Sigmoid colon (tissue), 7 donors: ENCODE measurements around the gene PLEKHA8. TPM values are rescaled to one million over a fixed set of nuclear protein-coding genes. Genes with fewer than 3 reads are reported as not detected.

Experiments used
- DNase-seq: peaks from one replicate; pipeline ENCODE4 v3.0.0-alpha.2; 2019
- H3K27ac ChIP-seq, 4 donors: fragments of 200-600 bp; sonication (generic); one replicate each; pipeline ENCODE4 v1.5.1; 2016 to 2019; ENCODE audit warnings: mild to moderate bottlenecking in 1 of 4
- H3K27me3 ChIP-seq, 3 donors: fragments of 200-600 bp; sonication (generic); one replicate each; pipeline ENCODE4 v1.5.1; 2019; ENCODE audit warnings: mild to moderate bottlenecking in 1 of 3
- H3K36me3 ChIP-seq, 4 donors: fragments of 200-600 bp; sonication (generic); one replicate each; pipeline ENCODE4 v1.5.1; 2016 to 2019
- H3K4me1 ChIP-seq, 4 donors: fragments of 200-600 bp; sonication (generic); one replicate each; pipeline ENCODE4 v1.5.1; 2017 to 2019
- H3K4me3 ChIP-seq, 4 donors: fragments of 200-600 bp; sonication (generic); one replicate each; pipeline ENCODE4 v1.5.1; 2017 to 2019; ENCODE audit warnings: mild to moderate bottlenecking in 2 of 4, moderate library complexity in 1 of 4
- H3K9me3 ChIP-seq, 4 donors: fragments of 200-600 bp in 3 of 4; sonication (generic) in 3 of 4; one replicate each; pipeline versions ENCODE4 v1.5.1 to v1.6.1; 2013 to 2019
- CTCF ChIP-seq, 4 experiments: fragments of 450-650 bp in 3 of 4; fragments of 200-600 bp in 1 of 4; IDR thresholded peaks; one replicate each; pipeline ENCODE4 v1.5.1; 2016 to 2019; ENCODE audit warnings: antibody characterized with exemption in 4 of 4, mild to moderate bottlenecking in 3 of 4, moderate library complexity in 2 of 4
- EP300 ChIP-seq, 4 donors: sonication (generic); formaldehyde crosslinking; IDR thresholded peaks; one replicate each; pipeline ENCODE4 v1.6.1; 2017; ENCODE audit warnings: antibody characterized with exemption in 4 of 4
- POLR2A ChIP-seq, 2 donors: fragments of 450-650 bp; IDR thresholded peaks; one replicate each; pipeline ENCODE4 v1.6.1; 2016; ENCODE audit warnings: antibody characterized with exemption in 2 of 2, mild to moderate bottlenecking in 2 of 2, moderate library complexity in 2 of 2
- POLR2AphosphoS5 ChIP-seq, 4 donors: sonication (generic); formaldehyde crosslinking; IDR thresholded peaks; one replicate each; pipeline ENCODE4 v1.6.1; 2017; ENCODE audit warnings: antibody characterized with exemption in 4 of 4
- WGBS, 2 donors: extraction: QIAGEN DNeasy Blood & Tissue Kit; methylation state at CpG; one replicate each; pipeline ENCODE4 v1.1.7; 2013; 5-methylcytosine and 5-hydroxymethylcytosine counted together
- intact Hi-C: fragments of 100-400 bp; cut with DNase I; formaldehyde crosslinking; loops from one replicate; pipeline ENCODE4 v1.15.1; 2023
- polyA plus RNA-seq, 3 donors: library from polyadenylated mRNA; stranded (reverse); fragments of 200-250 nt; gene quantifications; one replicate each; pipeline ENCODE4 v1.2.3, GENCODE V29; 2013
- total RNA-seq, 4 donors: library from RNA; depleted of rRNA; stranded (reverse); fragments of >200 nt; gene quantifications; one replicate each; pipeline ENCODE4 v1.1.0, GENCODE V29; 2016
- donor health status: healthy with polysubstance abuse.
- donor health status: Bipolar disorder and iron deficiency.
- donor health status: healthy.

PLEKHA8 gene
- total and polyA plus RNA-seq, 7 donors, result 3.2 to 12.2 (median 7.7) TPM

DNA sequence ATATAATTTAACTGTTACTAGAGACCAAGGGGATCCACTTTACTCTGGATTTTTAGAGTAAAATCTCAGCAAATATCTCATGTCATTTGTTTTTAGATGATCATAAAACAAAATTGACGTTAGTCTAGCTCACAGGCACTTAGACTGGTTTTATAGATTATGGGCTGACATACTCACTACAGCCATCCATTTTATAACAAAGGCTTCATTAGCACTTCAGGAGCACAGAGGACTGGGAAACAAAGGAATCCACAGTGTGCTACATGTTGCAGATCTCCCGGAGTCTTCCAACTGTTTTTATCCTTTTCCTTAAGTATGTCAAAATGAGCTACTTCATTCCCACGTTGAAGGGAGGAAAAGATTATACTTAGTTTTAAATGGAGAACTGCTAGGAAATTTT, 22.7 kb upstream of the PLEKHA8 start:
- intact Hi-C loops, result no loop called here
- H3K36me3 ChIP-seq, result no peaks in the 10 kb centered on the region
- TF ChIP-seq POLR2AphosphoS5 (IDR thresholded peaks at IDR 0.05) (no peak), EP300 (IDR thresholded peaks at IDR 0.05) (no peak), CTCF (IDR thresholded peaks at IDR 0.05) (no peak), POLR2A (IDR thresholded peaks at IDR 0.05) (no peak)
- H3K27me3 ChIP-seq, result no peaks in the 10 kb centered on the region
- no peak overlapping the region for H3K27ac ChIP-seq
- H3K9me3 ChIP-seq, result no peaks in the 10 kb centered on the region
- H3K4me3 ChIP-seq, result no peak overlapping the region
- H3K4me1 ChIP-seq, result no peaks in the 10 kb centered on the region
- DNase-seq, result no peak
- 19 to 54% methylated on average over 3 of the region's 3 CpGs for WGBS, 2 donors

GRCh38 chr7:30010021-30010420, 18.2 kb upstream of the PLEKHA8 start:
- no peak for DNase-seq
- Histone ChIP-seq H3K9me3 (no peaks in the 10 kb centered on the region), H3K27me3 (no peaks in the 10 kb centered on the region), H3K36me3 (peaks cover 0 to 18% (median 0%) of the 10 kb centered on the region in 4 donors), H3K27ac (no peak overlapping the region), H3K4me1 (no peaks in the 10 kb centered on the region), H3K4me3 (no peak overlapping the region)
- TF ChIP-seq EP300 (IDR thresholded peaks at IDR 0.05) (no peak), POLR2AphosphoS5 (IDR thresholded peaks at IDR 0.05) (no peak), CTCF (IDR thresholded peaks at IDR 0.05) (no peak)
- WGBS, 2 donors, result 83 to 86% methylated on average over 6 of the region's 6 CpGs
- intact Hi-C loops, result no loop called here

GRCh38 chr7:30012757-30013156, 15.5 kb upstream of the PLEKHA8 start:
- H3K27me3 ChIP-seq, result no peaks in the 10 kb centered on the region
- H3K4me3 ChIP-seq, result no peak overlapping the region
- intact Hi-C loops, result no loop called here
- peaks cover 0 to 33% (median 2%) of the 10 kb centered on the region in 4 donors for H3K36me3 ChIP-seq
- TF ChIP-seq POLR2A (IDR thresholded peaks at IDR 0.05) (no peak), POLR2AphosphoS5 (IDR thresholded peaks at IDR 0.05) (no peak), CTCF (IDR thresholded peaks at IDR 0.05) (no peak), EP300 (IDR thresholded peaks at IDR 0.05) (no peak)
- H3K4me1 ChIP-seq, result no peaks in the 10 kb centered on the region
- H3K9me3 ChIP-seq, result no peaks in the 10 kb centered on the region
- DNase-seq, result no peak
- no peak overlapping the region for H3K27ac ChIP-seq
- WGBS, 2 donors, result 62 to 81% methylated on average over 3 of the region's 3 CpGs

GRCh38 chr7:30018451-30018850, 9.8 kb upstream of the PLEKHA8 start:
- TF ChIP-seq POLR2AphosphoS5 (IDR thresholded peaks at IDR 0.05) (no peak), EP300 (IDR thresholded peaks at IDR 0.05) (no peak), POLR2A (IDR thresholded peaks at IDR 0.05) (no peak), CTCF (IDR thresholded peaks at IDR 0.05) (no peak)
- Histone ChIP-seq H3K36me3 (peaks cover 0 to 42% (median 2%) of the 10 kb centered on the region in 4 donors), H3K27me3 (no peaks in the 10 kb centered on the region), H3K4me3 (no peak overlapping the region), H3K4me1 (peaks cover 0 to 6% (median 0%) of the 10 kb centered on the region in 4 donors), H3K27ac (no peak overlapping the region), H3K9me3 (no peaks in the 10 kb centered on the region)
- intact Hi-C loops, result no loop called here
- DNase-seq, result no peak

DNA sequence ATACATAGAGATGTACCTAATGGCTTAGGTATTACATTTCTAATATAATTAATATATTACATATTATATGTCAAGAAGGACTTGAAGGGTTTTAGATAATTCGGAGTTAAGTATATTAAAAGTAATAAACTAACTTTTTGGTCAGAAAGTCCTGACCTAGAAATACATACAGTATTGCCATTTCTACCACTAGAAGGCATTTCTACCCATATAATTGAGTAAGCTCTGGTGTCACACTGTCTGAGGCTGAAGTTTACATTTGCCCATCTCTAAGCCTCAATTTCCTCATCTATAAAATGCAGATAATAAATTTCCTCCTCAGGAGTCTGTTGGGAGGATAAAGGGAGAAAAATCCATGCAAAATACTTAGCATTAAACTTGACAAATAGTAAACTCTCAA, 8.8 kb upstream of the PLEKHA8 start:
- 79 to 89% methylated on average over 1 of the region's 1 CpG for WGBS, 2 donors
- peaks cover 0 to 14% (median 4%) of the 10 kb centered on the region in 4 donors for H3K4me1 ChIP-seq

More for the DNA sequence above, 8.8 kb upstream of the PLEKHA8 start:
- Histone ChIP-seq H3K36me3 (peaks cover 0 to 33% (median 2%) of the 10 kb centered on the region in 4 donors), H3K4me3 (no peak overlapping the region), H3K9me3 (no peaks in the 10 kb centered on the region), H3K27ac (no peak overlapping the region), H3K27me3 (no peaks in the 10 kb centered on the region)
- TF ChIP-seq EP300 (IDR thresholded peaks at IDR 0.05) (no peak), CTCF (IDR thresholded peaks at IDR 0.05) (no peak)
- no peak for DNase-seq
- intact Hi-C loops, result no loop called here
